ENCODE measurements around the gene RIMBP3C.
A peak's percentile ranks its signal among the peaks of the same experiment; 100 is the strongest.
"Not testable (repeated sequence)": the region's sequence is repeated elsewhere in the genome, so short reads cannot be mapped to it uniquely, and the experiment has no call there.

RIMBP3C gene

GRCh38 chr22:21567456-21568346 lies 16.4 kb upstream of the RIMBP3C start, which contains the start of gene UBE2L3:
TSS of gene UBE2L3 (plus strand) at chr22:21567714. CDS start at chr22:21567745, 31 bp downstream.
- peak; percentile 69 for DNase-seq
- H3K27ac ChIP-seq = peak within 1 kb of the TSS; percentile 92
- in situ Hi-C loops (cut with HindIII; ENCODE audit: low pct_ligation_motif_present, low sequenced_read_pairs) = no loop called here
- TF ChIP-seq, protein P1, sequence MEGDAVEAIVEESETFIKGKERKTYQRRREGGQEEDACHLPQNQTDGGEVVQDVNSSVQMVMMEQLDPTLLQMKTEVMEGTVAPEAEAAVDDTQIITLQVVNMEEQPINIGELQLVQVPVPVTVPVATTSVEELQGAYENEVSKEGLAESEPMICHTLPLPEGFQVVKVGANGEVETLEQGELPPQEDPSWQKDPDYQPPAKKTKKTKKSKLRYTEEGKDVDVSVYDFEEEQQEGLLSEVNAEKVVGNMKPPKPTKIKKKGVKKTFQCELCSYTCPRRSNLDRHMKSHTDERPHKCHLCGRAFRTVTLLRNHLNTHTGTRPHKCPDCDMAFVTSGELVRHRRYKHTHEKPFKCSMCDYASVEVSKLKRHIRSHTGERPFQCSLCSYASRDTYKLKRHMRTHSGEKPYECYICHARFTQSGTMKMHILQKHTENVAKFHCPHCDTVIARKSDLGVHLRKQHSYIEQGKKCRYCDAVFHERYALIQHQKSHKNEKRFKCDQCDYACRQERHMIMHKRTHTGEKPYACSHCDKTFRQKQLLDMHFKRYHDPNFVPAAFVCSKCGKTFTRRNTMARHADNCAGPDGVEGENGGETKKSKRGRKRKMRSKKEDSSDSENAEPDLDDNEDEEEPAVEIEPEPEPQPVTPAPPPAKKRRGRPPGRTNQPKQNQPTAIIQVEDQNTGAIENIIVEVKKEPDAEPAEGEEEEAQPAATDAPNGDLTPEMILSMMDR (IDR thresholded peaks at IDR 0.05; ENCODE audit: low read depth, low read length, missing control alignments) = no peak
- H3K27me3 ChIP-seq (replicated peaks) = no peaks in the 10 kb centered on the region
- H3K36me3 ChIP-seq (replicated peaks) = peaks cover 7% of the 10 kb centered on the region
- H3K4me3 ChIP-seq (ENCODE audit: low read depth, low read length) = peak within 1 kb of the TSS; percentile 86

- Histone ChIP-seq H3K4me3 (ENCODE audit: low read depth, low read length) (no peak overlapping the region), H3K27me3 (replicated peaks) (no peaks in the 10 kb centered on the region), H3K27ac (no peak overlapping the region), H3K36me3 (replicated peaks) (no peaks in the 10 kb centered on the region)
- no peak for DNase-seq
- TF ChIP-seq, protein P1 (IDR thresholded peaks at IDR 0.05; ENCODE audit: low read depth, low read length, missing control alignments) = no peak
- in situ Hi-C loops (cut with HindIII; ENCODE audit: low pct_ligation_motif_present, low sequenced_read_pairs) = no loop called here
Observed at GRCh38 chr22:21564411-21564810, 13.2 kb upstream of the RIMBP3C start.

GRCh38 chr22:21563912-21564311 lies 12.7 kb upstream of the RIMBP3C start:
- TF ChIP-seq, protein P1 (IDR thresholded peaks at IDR 0.05; ENCODE audit: low read depth, low read length, missing control alignments) = no peak
- in situ Hi-C loops (cut with HindIII; ENCODE audit: low pct_ligation_motif_present, low sequenced_read_pairs) = no loop called here
- no peaks in the 10 kb centered on the region for H3K36me3 ChIP-seq (replicated peaks)
- no peaks in the 10 kb centered on the region for H3K27me3 ChIP-seq (replicated peaks)
- no peak overlapping the region for H3K27ac ChIP-seq
- DNase-seq = no peak
- H3K4me3 ChIP-seq (ENCODE audit: low read depth, low read length) = no peak overlapping the region

DNA sequence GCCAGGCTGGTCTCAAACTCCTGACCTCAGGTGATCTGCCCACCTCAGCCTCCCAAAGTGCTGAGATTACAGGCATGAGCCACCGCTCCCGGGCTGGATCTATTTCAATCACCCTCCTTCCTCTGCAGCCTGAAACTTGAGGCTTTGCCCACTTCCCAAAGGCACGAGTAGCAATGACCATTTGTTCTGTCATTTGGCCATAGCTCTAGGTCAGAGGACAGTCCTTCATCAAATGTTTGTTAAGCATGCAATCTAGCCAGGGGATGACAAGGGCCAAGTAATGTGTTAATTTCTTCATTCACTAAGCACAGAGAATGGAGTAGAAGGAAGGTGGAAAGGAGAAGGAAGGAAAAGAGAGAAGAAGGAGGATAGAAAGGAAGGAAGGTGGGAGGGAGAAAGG lies 9.4 kb upstream of the RIMBP3C start:
- DNase-seq; H3K27me3 ChIP-seq (replicated peaks); H3K27ac ChIP-seq; H3K36me3 ChIP-seq (replicated peaks); H3K4me3 ChIP-seq (ENCODE audit: low read depth, low read length); in situ Hi-C loops (cut with HindIII; ENCODE audit: low pct_ligation_motif_present, low sequenced_read_pairs): not testable (repeated sequence)

DNA sequence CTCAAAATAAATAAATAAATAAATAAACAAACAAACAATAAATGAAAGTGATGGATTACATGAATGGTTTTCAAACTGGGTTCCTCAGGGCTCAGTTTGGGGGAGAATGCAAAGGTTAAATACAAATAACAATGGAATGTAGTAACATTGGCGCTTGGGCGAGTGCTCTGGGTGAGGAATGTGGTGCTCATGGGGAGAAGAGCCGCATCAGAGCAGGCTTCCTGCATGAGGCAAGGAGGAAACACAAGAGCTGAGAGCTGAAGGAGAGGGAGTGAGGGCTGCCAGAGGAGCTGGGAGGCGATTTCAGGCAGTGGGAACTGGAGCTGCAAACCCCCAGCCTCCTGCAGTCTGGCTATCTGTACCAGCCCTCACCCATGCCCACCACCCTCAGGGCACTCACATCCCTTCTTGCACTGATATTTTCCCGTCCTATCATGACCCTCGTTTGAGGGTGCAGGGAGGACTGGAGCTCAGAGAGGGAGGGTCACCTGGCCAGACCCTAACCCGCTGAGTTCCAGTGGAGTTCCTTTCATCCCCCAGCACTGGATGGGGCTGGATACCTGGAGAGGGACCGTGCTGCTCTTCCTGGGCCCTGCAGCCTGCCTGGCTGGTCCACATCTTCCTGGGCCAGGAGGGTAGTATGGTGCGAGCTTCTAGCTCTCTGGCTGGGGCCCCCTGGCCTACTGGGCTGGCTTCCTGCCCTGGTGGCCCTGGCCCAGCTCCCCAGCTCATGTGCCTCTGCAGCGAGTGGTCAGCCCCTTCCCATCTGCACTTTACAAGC lies 8.3 kb upstream of the RIMBP3C start:
- in situ Hi-C loops (cut with HindIII; ENCODE audit: low pct_ligation_motif_present, low sequenced_read_pairs); H3K27me3 ChIP-seq (replicated peaks); H3K36me3 ChIP-seq (replicated peaks); H3K4me3 ChIP-seq (ENCODE audit: low read depth, low read length); H3K27ac ChIP-seq: not testable (repeated sequence)
- DNase-seq = peak; percentile 35

- H3K4me3 ChIP-seq (ENCODE audit: low read depth, low read length); in situ Hi-C loops (cut with HindIII; ENCODE audit: low pct_ligation_motif_present, low sequenced_read_pairs); H3K36me3 ChIP-seq (replicated peaks); DNase-seq; H3K27me3 ChIP-seq (replicated peaks); H3K27ac ChIP-seq: not testable (repeated sequence)
Observed at GRCh38 chr22:21550678-21551047, 598 bp downstream of the RIMBP3C start.

- in situ Hi-C loops (cut with HindIII; ENCODE audit: low pct_ligation_motif_present, low sequenced_read_pairs) = not testable (repeated sequence)
Observed at GRCh38 chr22:21550008-21550677, 1.1 kb downstream of the RIMBP3C start.

GRCh38 chr22:21549558-21549957 lies 1.7 kb downstream of the RIMBP3C start:
- in situ Hi-C loops (cut with HindIII; ENCODE audit: low pct_ligation_motif_present, low sequenced_read_pairs); DNase-seq; H3K27ac ChIP-seq; H3K36me3 ChIP-seq (replicated peaks); H3K27me3 ChIP-seq (replicated peaks); H3K4me3 ChIP-seq (ENCODE audit: low read depth, low read length): not testable (repeated sequence)

More at GRCh38 chr22:21550008-21550677, 1.1 kb downstream of the RIMBP3C start:
- H3K27me3 ChIP-seq (replicated peaks); DNase-seq; H3K27ac ChIP-seq; H3K4me3 ChIP-seq (ENCODE audit: low read depth, low read length); H3K36me3 ChIP-seq (replicated peaks): not testable (repeated sequence)

GRCh38 chr22:21544432-21545322 lies 6.6 kb downstream of the RIMBP3C start:
- H3K4me3 ChIP-seq (ENCODE audit: low read depth, low read length); H3K27ac ChIP-seq; H3K27me3 ChIP-seq (replicated peaks); DNase-seq; in situ Hi-C loops (cut with HindIII; ENCODE audit: low pct_ligation_motif_present, low sequenced_read_pairs); H3K36me3 ChIP-seq (replicated peaks): not testable (repeated sequence)

GRCh38 chr22:21539862-21540261 lies 11.4 kb downstream of the RIMBP3C start:
- H3K4me3 ChIP-seq (ENCODE audit: low read depth, low read length); H3K27ac ChIP-seq; H3K27me3 ChIP-seq (replicated peaks); DNase-seq; H3K36me3 ChIP-seq (replicated peaks); in situ Hi-C loops (cut with HindIII; ENCODE audit: low pct_ligation_motif_present, low sequenced_read_pairs): not testable (repeated sequence)

Data from brain microvascular endothelial cell (primary cell).